Activated T-helper 1 cell treated with anti-CD3 and anti-CD28 coated beads, Interleukin-2, amount 50 U/mL, for 16 hours (primary cell): Measurements from ENCODE around the gene ARHGAP10.

ENCODE experiments used
- DNase-seq, 2 donors: peaks; one replicate each; pipeline ENCODE4 v3.0.0-alpha.2; 2020; ENCODE audit warnings: low read depth in 1 of 2, low spot score in 1 of 2

ARHGAP10 gene

GRCh38 chr4:147765121-147765529 is 33.2 kb downstream of the ARHGAP10 start:
- DNase-seq: no peak

- DNase-seq: no peak
Measured at GRCh38 chr4:147768113-147768512, 36.2 kb downstream of the ARHGAP10 start.

GRCh38 chr4:147769386-147769785 is 37.5 kb downstream of the ARHGAP10 start:
- no peak for DNase-seq

GRCh38 chr4:147770831-147771230 is 38.9 kb downstream of the ARHGAP10 start:
- DNase-seq: no peak

- DNase-seq: no peak
Measured at GRCh38 chr4:147772056-147772455, 40.2 kb downstream of the ARHGAP10 start.

GRCh38 chr4:147772459-147772969 is 40.6 kb downstream of the ARHGAP10 start:
- DNase-seq: no peak

GRCh38 chr4:147773261-147774184 is 41.6 kb downstream of the ARHGAP10 start:
- no peak for DNase-seq

GRCh38 chr4:147776716-147777115 is 44.8 kb downstream of the ARHGAP10 start:
- no peak for DNase-seq

GRCh38 chr4:147777456-147778091 is 45.7 kb downstream of the ARHGAP10 start:
- DNase-seq: no peak

GRCh38 chr4:147778942-147779341 is 47.1 kb downstream of the ARHGAP10 start:
- no peak for DNase-seq

- no peak for DNase-seq
Measured at GRCh38 chr4:147779451-147779850, 47.6 kb downstream of the ARHGAP10 start.

- DNase-seq: no peak
Measured at GRCh38 chr4:147780137-147780777, 48.4 kb downstream of the ARHGAP10 start.

- no peak for DNase-seq
Measured at GRCh38 chr4:147782087-147782781, 50.3 kb downstream of the ARHGAP10 start.

- DNase-seq: no peak
Measured at GRCh38 chr4:147785129-147785528, 53.2 kb downstream of the ARHGAP10 start.

- no peak for DNase-seq
Measured at GRCh38 chr4:147786031-147786430, 54.1 kb downstream of the ARHGAP10 start.

GRCh38 chr4:147786531-147786930 is 54.6 kb downstream of the ARHGAP10 start:
- DNase-seq: no peak

- no peak for DNase-seq
Measured at GRCh38 chr4:147787204-147787603, 55.3 kb downstream of the ARHGAP10 start.

- no peak for DNase-seq
Measured at GRCh38 chr4:147788791-147789190, 56.9 kb downstream of the ARHGAP10 start.

- no peak for DNase-seq
Measured at GRCh38 chr4:147789596-147789995, 57.7 kb downstream of the ARHGAP10 start.

- no peak for DNase-seq
Measured at GRCh38 chr4:147790412-147790811, 58.5 kb downstream of the ARHGAP10 start.

- DNase-seq: no peak
Measured at GRCh38 chr4:147791341-147791740, 59.5 kb downstream of the ARHGAP10 start.
